ENCODE measurements around the gene PTPN4.

Gene PTPN4

GRCh38 chr2:119901013-119901412, 141.3 kb downstream of the PTPN4 start:
- DNase-seq: no peak
- Histone ChIP-seq H3K27me3 (replicated peaks; ENCODE audit: insufficient read depth, low read length) (no peaks in the 10 kb centered on the region), H4K20me1 (ENCODE audit: insufficient read depth, low read length) (no peaks in the 10 kb centered on the region), H3K79me2 (ENCODE audit: low read length) (no peaks in the 10 kb centered on the region), H3K9me2 (replicated peaks; ENCODE audit: insufficient read depth, low read length) (no peaks in the 10 kb centered on the region), H3F3A (ENCODE audit: insufficient read depth, low read length) (no peaks in the 10 kb centered on the region), H2AFZ (ENCODE audit: low read length) (no peak overlapping the region), H3K9me3 (replicated peaks; ENCODE audit: insufficient read depth, low read length) (no peaks in the 10 kb centered on the region), H3K4me1 (ENCODE audit: low read length) (no peaks in the 10 kb centered on the region), H3K9ac (ENCODE audit: low read length) (no peak overlapping the region), H3K4me2 (ENCODE audit: low read depth, low read length) (no peak overlapping the region), H3K36me3 (replicated peaks; ENCODE audit: insufficient read depth, low read length) (no peaks in the 10 kb centered on the region), H3K4me3 (ENCODE audit: low read length) (no peak overlapping the region), H3K27ac (ENCODE audit: low read length) (no peak overlapping the region)
- TF ChIP-seq EZH2phosphoT487 (IDR thresholded peaks at IDR 0.05; ENCODE audit: low read length) (no peak), CTCF (IDR thresholded peaks at IDR 0.05; ENCODE audit: low read length) (no peak), EZH2 (optimal IDR thresholded peaks at IDR 0.05; ENCODE audit: low read depth, low read length) (no peak)

GRCh38 chr2:119910566-119910965, 150.8 kb downstream of the PTPN4 start:
- Histone ChIP-seq H3K4me1 (ENCODE audit: low read length) (no peaks in the 10 kb centered on the region), H3K27me3 (replicated peaks; ENCODE audit: insufficient read depth, low read length) (no peaks in the 10 kb centered on the region), H3K9me2 (replicated peaks; ENCODE audit: insufficient read depth, low read length) (no peaks in the 10 kb centered on the region), H3K4me2 (ENCODE audit: low read depth, low read length) (no peak overlapping the region), H3K9ac (ENCODE audit: low read length) (no peak overlapping the region), H3K27ac (ENCODE audit: low read length) (no peak overlapping the region), H3F3A (ENCODE audit: insufficient read depth, low read length) (no peaks in the 10 kb centered on the region), H3K4me3 (ENCODE audit: low read length) (no peak overlapping the region), H3K9me3 (replicated peaks; ENCODE audit: insufficient read depth, low read length) (no peaks in the 10 kb centered on the region), H3K36me3 (replicated peaks; ENCODE audit: insufficient read depth, low read length) (no peaks in the 10 kb centered on the region), H3K79me2 (ENCODE audit: low read length) (no peaks in the 10 kb centered on the region), H2AFZ (ENCODE audit: low read length) (no peak overlapping the region), H4K20me1 (ENCODE audit: insufficient read depth, low read length) (no peaks in the 10 kb centered on the region)
- no peak for TF ChIP-seq EZH2 (optimal IDR thresholded peaks at IDR 0.05; ENCODE audit: low read depth, low read length)
- no peak for TF ChIP-seq EZH2phosphoT487 (IDR thresholded peaks at IDR 0.05; ENCODE audit: low read length)
- no peak for TF ChIP-seq CTCF (IDR thresholded peaks at IDR 0.05; ENCODE audit: low read length)
- no peak for DNase-seq

- no peaks in the 10 kb centered on the region for H3K9me2 ChIP-seq (replicated peaks; ENCODE audit: insufficient read depth, low read length)
- H3K27ac ChIP-seq (ENCODE audit: low read length): no peak overlapping the region
- no peaks in the 10 kb centered on the region for H3K79me2 ChIP-seq (ENCODE audit: low read length)
- H3K9ac ChIP-seq (ENCODE audit: low read length): no peak overlapping the region
- no peak overlapping the region for H3K4me3 ChIP-seq (ENCODE audit: low read length)
- no peak for DNase-seq
- no peaks in the 10 kb centered on the region for H3K36me3 ChIP-seq (replicated peaks; ENCODE audit: insufficient read depth, low read length)
- TF ChIP-seq CTCF (IDR thresholded peaks at IDR 0.05; ENCODE audit: low read length): no peak
- no peak for TF ChIP-seq EZH2 (optimal IDR thresholded peaks at IDR 0.05; ENCODE audit: low read depth, low read length)
- no peak for TF ChIP-seq EZH2phosphoT487 (IDR thresholded peaks at IDR 0.05; ENCODE audit: low read length)
- no peaks in the 10 kb centered on the region for H3K9me3 ChIP-seq (replicated peaks; ENCODE audit: insufficient read depth, low read length)
- H3K4me2 ChIP-seq (ENCODE audit: low read depth, low read length): no peak overlapping the region
- no peaks in the 10 kb centered on the region for H4K20me1 ChIP-seq (ENCODE audit: insufficient read depth, low read length)
- no peak overlapping the region for H2AFZ ChIP-seq (ENCODE audit: low read length)
- H3F3A ChIP-seq (ENCODE audit: insufficient read depth, low read length): no peaks in the 10 kb centered on the region
- H3K4me1 ChIP-seq (ENCODE audit: low read length): no peaks in the 10 kb centered on the region
- H3K27me3 ChIP-seq (replicated peaks; ENCODE audit: insufficient read depth, low read length): no peaks in the 10 kb centered on the region
Measured at GRCh38 chr2:119914266-119914665, 154.5 kb downstream of the PTPN4 start.

Data from MM.1S (cell line).